ENCODE results near the gene MXD3.

Gene MXD3

DNA sequence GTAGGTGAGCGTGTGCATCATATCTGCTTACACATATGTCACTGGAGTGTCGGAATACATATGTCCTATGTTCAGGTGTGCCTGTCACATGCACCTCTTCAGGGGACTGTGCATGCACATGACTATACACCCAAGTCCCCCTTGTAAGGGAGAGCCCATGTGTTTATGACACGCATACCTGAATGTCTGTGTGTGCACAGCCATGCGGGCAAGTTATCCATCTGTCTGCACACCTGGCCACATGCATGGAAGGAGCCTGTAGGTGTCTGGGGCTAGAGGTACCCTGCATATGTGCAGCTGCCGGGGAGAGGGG is 45.4 kb upstream of the MXD3 start:
- peaks cover 58% of the 10 kb centered on the region for H3K4me1 ChIP-seq (ENCODE audit: insufficient read depth, low read length, severe bottlenecking)
- peak overlapping the region; percentile 55; the same call in 1 of the 2 replicates for H3K9ac ChIP-seq (ENCODE audit: low read length)
- peak overlapping the region; percentile 72; the same call in 1 of the 2 replicates for H2AFZ ChIP-seq (ENCODE audit: low read length)
- peak overlapping the region; percentile 70 for H3K4me3 ChIP-seq (ENCODE audit: low read depth, low read length, poor library complexity, severe bottlenecking)
- H3K9me2 ChIP-seq (ENCODE audit: low read depth, low read length): no peaks in the 10 kb centered on the region
- TF ChIP-seq EZH2 (IDR thresholded peaks at IDR 0.05; ENCODE audit: borderline replicate concordance, low read length): no peak
- TF ChIP-seq, protein P1, sequence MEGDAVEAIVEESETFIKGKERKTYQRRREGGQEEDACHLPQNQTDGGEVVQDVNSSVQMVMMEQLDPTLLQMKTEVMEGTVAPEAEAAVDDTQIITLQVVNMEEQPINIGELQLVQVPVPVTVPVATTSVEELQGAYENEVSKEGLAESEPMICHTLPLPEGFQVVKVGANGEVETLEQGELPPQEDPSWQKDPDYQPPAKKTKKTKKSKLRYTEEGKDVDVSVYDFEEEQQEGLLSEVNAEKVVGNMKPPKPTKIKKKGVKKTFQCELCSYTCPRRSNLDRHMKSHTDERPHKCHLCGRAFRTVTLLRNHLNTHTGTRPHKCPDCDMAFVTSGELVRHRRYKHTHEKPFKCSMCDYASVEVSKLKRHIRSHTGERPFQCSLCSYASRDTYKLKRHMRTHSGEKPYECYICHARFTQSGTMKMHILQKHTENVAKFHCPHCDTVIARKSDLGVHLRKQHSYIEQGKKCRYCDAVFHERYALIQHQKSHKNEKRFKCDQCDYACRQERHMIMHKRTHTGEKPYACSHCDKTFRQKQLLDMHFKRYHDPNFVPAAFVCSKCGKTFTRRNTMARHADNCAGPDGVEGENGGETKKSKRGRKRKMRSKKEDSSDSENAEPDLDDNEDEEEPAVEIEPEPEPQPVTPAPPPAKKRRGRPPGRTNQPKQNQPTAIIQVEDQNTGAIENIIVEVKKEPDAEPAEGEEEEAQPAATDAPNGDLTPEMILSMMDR (IDR thresholded peaks at IDR 0.05; ENCODE audit: low read length): no peak
- H3K9me3 ChIP-seq (ENCODE audit: low read length): no peaks in the 10 kb centered on the region
- H4K20me1 ChIP-seq (ENCODE audit: insufficient read depth, low read length): no peaks in the 10 kb centered on the region
- no peaks in the 10 kb centered on the region for H3F3A ChIP-seq (ENCODE audit: insufficient read depth, low read length)
- no peaks in the 10 kb centered on the region for H3K27me3 ChIP-seq (ENCODE audit: insufficient read depth, low read length)
- no peaks in the 10 kb centered on the region for H3K36me3 ChIP-seq (ENCODE audit: insufficient read depth, low read length)
- peak overlapping the region; percentile 81 for H3K4me2 ChIP-seq (ENCODE audit: low read length)
- H3K79me2 ChIP-seq (ENCODE audit: insufficient read depth, low read length): no peaks in the 10 kb centered on the region
- peak overlapping the region; percentile 84 for H3K27ac ChIP-seq (ENCODE audit: low read depth, low read length, poor library complexity, severe bottlenecking)

DNA sequence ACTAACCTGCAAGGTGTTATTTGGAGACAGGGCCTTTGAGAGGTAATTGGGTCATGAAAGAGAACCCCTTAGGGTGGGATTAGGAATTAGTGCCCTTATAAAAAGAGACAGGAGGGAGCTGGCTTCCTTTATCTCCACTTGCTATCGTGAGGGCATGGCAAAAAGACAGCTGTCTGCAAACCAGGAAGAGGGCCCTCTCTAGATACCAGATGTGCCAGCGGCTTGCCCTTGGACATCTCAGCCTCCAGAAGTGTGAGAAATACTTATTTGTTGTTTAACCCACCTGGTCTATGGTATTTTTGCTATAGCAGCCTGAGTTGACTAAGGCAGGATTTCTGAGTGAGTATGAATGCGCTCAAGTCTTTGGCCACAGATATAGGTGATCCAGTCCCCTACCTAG is 45.0 kb upstream of the MXD3 start:
- Histone ChIP-seq H3F3A (ENCODE audit: insufficient read depth, low read length) (no peaks in the 10 kb centered on the region), H3K4me2 (ENCODE audit: low read length) (peak overlapping the region; percentile 81), H2AFZ (ENCODE audit: low read length) (peak overlapping the region; percentile 72; the same call in 1 of the 2 replicates)

DNA sequence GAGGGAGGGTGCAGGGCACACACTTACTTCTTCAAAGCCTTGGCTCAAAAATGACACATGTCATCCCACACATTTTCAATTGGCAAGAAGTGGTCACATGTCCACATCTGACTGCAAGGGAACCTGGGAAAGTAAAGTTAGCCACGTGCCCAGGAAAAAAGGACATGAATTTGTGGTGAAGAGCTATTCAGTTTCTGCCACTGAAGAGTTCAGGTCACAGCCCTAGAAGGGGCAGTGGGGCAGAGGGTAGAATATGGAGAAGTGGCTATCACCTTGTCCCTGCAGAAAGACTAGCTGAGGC is 44.1 kb upstream of the MXD3 start:
- peak overlapping the region; percentile 84 for H3K27ac ChIP-seq (ENCODE audit: low read depth, low read length, poor library complexity, severe bottlenecking)
- H3K4me2 ChIP-seq (ENCODE audit: low read length): no peak overlapping the region
- no peaks in the 10 kb centered on the region for H3F3A ChIP-seq (ENCODE audit: insufficient read depth, low read length)
- no peaks in the 10 kb centered on the region for H3K36me3 ChIP-seq (ENCODE audit: insufficient read depth, low read length)
- no peaks in the 10 kb centered on the region for H3K9me3 ChIP-seq (ENCODE audit: low read length)
- peaks cover 5% of the 10 kb centered on the region for H3K79me2 ChIP-seq (ENCODE audit: insufficient read depth, low read length)
- no peak overlapping the region for H2AFZ ChIP-seq (ENCODE audit: low read length)
- H3K9ac ChIP-seq (ENCODE audit: low read length): no peak overlapping the region
- TF ChIP-seq, protein P1 (IDR thresholded peaks at IDR 0.05; ENCODE audit: low read length): no peak
- TF ChIP-seq EZH2 (IDR thresholded peaks at IDR 0.05; ENCODE audit: borderline replicate concordance, low read length): no peak
- no peaks in the 10 kb centered on the region for H3K27me3 ChIP-seq (ENCODE audit: insufficient read depth, low read length)
- no peaks in the 10 kb centered on the region for H3K9me2 ChIP-seq (ENCODE audit: low read depth, low read length)
- no peaks in the 10 kb centered on the region for H4K20me1 ChIP-seq (ENCODE audit: insufficient read depth, low read length)
- peaks cover 50% of the 10 kb centered on the region for H3K4me1 ChIP-seq (ENCODE audit: insufficient read depth, low read length, severe bottlenecking)
- H3K4me3 ChIP-seq (ENCODE audit: low read depth, low read length, poor library complexity, severe bottlenecking): no peak overlapping the region

More for the DNA sequence above, 45.0 kb upstream of the MXD3 start:
- Histone ChIP-seq H3K27me3 (ENCODE audit: insufficient read depth, low read length) (no peaks in the 10 kb centered on the region), H3K36me3 (ENCODE audit: insufficient read depth, low read length) (no peaks in the 10 kb centered on the region), H3K4me3 (ENCODE audit: low read depth, low read length, poor library complexity, severe bottlenecking) (peak overlapping the region; percentile 70), H3K9me3 (ENCODE audit: low read length) (no peaks in the 10 kb centered on the region), H3K79me2 (ENCODE audit: insufficient read depth, low read length) (no peaks in the 10 kb centered on the region), H3K9ac (ENCODE audit: low read length) (peak overlapping the region; percentile 55; the same call in 1 of the 2 replicates), H3K4me1 (ENCODE audit: insufficient read depth, low read length, severe bottlenecking) (peaks cover 57% of the 10 kb centered on the region), H3K27ac (ENCODE audit: low read depth, low read length, poor library complexity, severe bottlenecking) (peak overlapping the region; percentile 84), H3K9me2 (ENCODE audit: low read depth, low read length) (no peaks in the 10 kb centered on the region), H4K20me1 (ENCODE audit: insufficient read depth, low read length) (no peaks in the 10 kb centered on the region)
- TF ChIP-seq, protein P1 (IDR thresholded peaks at IDR 0.05; ENCODE audit: low read length): no peak
- no peak for TF ChIP-seq EZH2 (IDR thresholded peaks at IDR 0.05; ENCODE audit: borderline replicate concordance, low read length)

All from OCI-LY1 (cell line).